ENCODE measurements around the gene DNAH2.
A peak's percentile ranks its signal among the peaks of the same experiment; 100 is the strongest.

- TF ChIP-seq POLR2AphosphoS5 (IDR thresholded peaks at IDR 0.05) (peak in 2 of 4 donors; percentile 3 to 74), CTCF (IDR thresholded peaks at IDR 0.05) (no peak), POLR2A (IDR thresholded peaks at IDR 0.05) (no peak)
Measured at GRCh38 chr17:7836596-7837407, 119.3 kb downstream of the DNAH2 start.

All from sigmoid colon (tissue), 4 donors.